ENCODE data around the gene TNFRSF1A. TPM values are rescaled to one million over a fixed set of nuclear protein-coding genes. Genes with fewer than 3 reads are reported as not detected.

The TNFRSF1A gene
- total RNA-seq, 4 donors from 2014 or later = 196 to 437 (median 306) TPM

- peaks cover 0 to 99% (median 83%) of the 10 kb centered on the region in 4 donors for H3K4me1 ChIP-seq
- TF ChIP-seq POLR2A (IDR thresholded peaks at IDR 0.05) = no peak
- TF ChIP-seq EP300 (IDR thresholded peaks at IDR 0.05) = no peak
- TF ChIP-seq CTCF (IDR thresholded peaks at IDR 0.05) = no peak
- H3K4me3 ChIP-seq = peak overlapping the region in 1 of 4 donors; percentile 87
- H3K36me3 ChIP-seq = peaks cover under 1 to 53% (median 17%) of the 10 kb centered on the region in 3 donors
- no peaks in the 10 kb centered on the region for H3K9me3 ChIP-seq
- no peak for DNase-seq (ENCODE audit: low spot score in 2 of 2)
- no peaks in the 10 kb centered on the region for H3K27me3 ChIP-seq
- peak overlapping the region; percentile 93 to 99 (median 99) for H3K27ac ChIP-seq
- WGBS, 2 donors = 34 to 39% methylated on average over 5 of the region's 5 CpGs
These were observed 7.5 kb downstream of the TNFRSF1A start for GRCh38 chr12:6334359-6334758.

- TF ChIP-seq CTCF (IDR thresholded peaks at IDR 0.05) (no peak), POLR2A (IDR thresholded peaks at IDR 0.05) (no peak), EP300 (IDR thresholded peaks at IDR 0.05) (no peak)
- Histone ChIP-seq H3K4me3 (no peak overlapping the region), H3K27ac (peak overlapping the region; percentile 93 to 99 (median 99)), H3K36me3 (peaks cover 5 to 61% (median 25%) of the 10 kb centered on the region in 3 donors), H3K9me3 (no peaks in the 10 kb centered on the region), H3K4me1 (peaks cover 0 to 99% (median 77%) of the 10 kb centered on the region in 4 donors), H3K27me3 (no peaks in the 10 kb centered on the region)
- no peak for DNase-seq (ENCODE audit: low spot score in 2 of 2)
- 73 to 78% methylated on average over 9 of the region's 9 CpGs for WGBS, 2 donors
These were observed 8.3 kb downstream of the TNFRSF1A start for GRCh38 chr12:6333566-6333965.

GRCh38 chr12:6333029-6333428 is 8.8 kb downstream of the TNFRSF1A start:
- TF ChIP-seq CTCF (IDR thresholded peaks at IDR 0.05) (no peak), EP300 (IDR thresholded peaks at IDR 0.05) (no peak), POLR2A (IDR thresholded peaks at IDR 0.05) (no peak)
- H3K27ac ChIP-seq = peak overlapping the region in 3 of 4 donors; percentile 99
- peaks cover 5 to 67% (median 28%) of the 10 kb centered on the region in 3 donors for H3K36me3 ChIP-seq
- no peaks in the 10 kb centered on the region for H3K27me3 ChIP-seq
- no peak overlapping the region for H3K4me3 ChIP-seq
- peaks cover 0 to 99% (median 72%) of the 10 kb centered on the region in 4 donors for H3K4me1 ChIP-seq
- H3K9me3 ChIP-seq = no peaks in the 10 kb centered on the region
- 65 to 76% methylated on average over 9 of the region's 9 CpGs for whole genome bisulfite sequencing, 2 donors
- no peak for DNase-seq (ENCODE audit: low spot score in 2 of 2)

GRCh38 chr12:6332459-6332858 is 9.4 kb downstream of the TNFRSF1A start:
- 50 to 52% methylated on average over 4 of the region's 4 CpGs for WGBS, 2 donors
- TF ChIP-seq POLR2A (IDR thresholded peaks at IDR 0.05) (no peak), CTCF (IDR thresholded peaks at IDR 0.05) (no peak), EP300 (IDR thresholded peaks at IDR 0.05) (no peak)
- Histone ChIP-seq H3K27ac (peak overlapping the region in 3 of 4 donors; percentile 99), H3K4me3 (no peak overlapping the region), H3K36me3 (peaks cover 5 to 72% (median 28%) of the 10 kb centered on the region in 3 donors), H3K27me3 (no peaks in the 10 kb centered on the region), H3K4me1 (peaks cover 0 to 99% (median 68%) of the 10 kb centered on the region in 4 donors), H3K9me3 (no peaks in the 10 kb centered on the region)
- DNase-seq (ENCODE audit: low spot score in 2 of 2) = no peak

- TF ChIP-seq EP300 (IDR thresholded peaks at IDR 0.05) (peak in 1 of 2 donors; percentile 6), POLR2A (IDR thresholded peaks at IDR 0.05) (no peak), CTCF (IDR thresholded peaks at IDR 0.05) (no peak)
- WGBS, 2 donors = 49 to 58% methylated on average over 4 of the region's 4 CpGs
- DNase-seq (ENCODE audit: low spot score in 2 of 2) = no peak
- peaks cover 0 to 100% (median 70%) of the 10 kb centered on the region in 4 donors for H3K4me1 ChIP-seq
- no peak overlapping the region for H3K4me3 ChIP-seq
- no peaks in the 10 kb centered on the region for H3K27me3 ChIP-seq
- no peaks in the 10 kb centered on the region for H3K9me3 ChIP-seq
- peaks cover 5 to 75% (median 28%) of the 10 kb centered on the region in 3 donors for H3K36me3 ChIP-seq
- peak overlapping the region; percentile 27 to 99 (median 64) for H3K27ac ChIP-seq
These were observed 10.7 kb downstream of the TNFRSF1A start for GRCh38 chr12:6330999-6331714.

Data from tibial nerve (tissue), 4 donors.